ENCODE data around the gene SELENOI. TPM values are rescaled to one million over a fixed set of nuclear protein-coding genes. Genes with fewer than 3 reads are reported as not detected.

SELENOI gene
- total and polyA plus RNA-seq, 12 donors, result 1.9 to 45.4 (median 18.7) TPM

- intact Hi-C loops (cut with DNase I), result no loop called here
- Histone ChIP-seq H3K27me3 (peaks cover 7% of the 10 kb centered on the region), H3K4me3 (no peak overlapping the region), H3K9me3 (replicated peaks in 1 of 3) (no peaks in the 10 kb centered on the region), H3K4me1 (replicated peaks in 1 of 2) (no peaks in the 10 kb centered on the region), H3K27ac (no peak overlapping the region), H3K36me3 (replicated peaks in 1 of 2) (no peaks in the 10 kb centered on the region)
- DNase-seq, result no peak
- 54 to 69% (median 65%) methylated on average over 9 of the region's 9 CpGs for WGBS, 4 donors
- TF ChIP-seq POLR2A (IDR thresholded peaks at IDR 0.05) (no peak), CTCF (IDR thresholded peaks at IDR 0.05) (no peak)
Measured at GRCh38 chr2:26407526-26407925, 61.6 kb downstream of the SELENOI start.

GRCh38 chr2:26409785-26410184, 63.8 kb downstream of the SELENOI start:
- no peaks in the 10 kb centered on the region for H3K36me3 ChIP-seq (replicated peaks in 1 of 2)
- H3K4me1 ChIP-seq (replicated peaks in 1 of 2), result no peaks in the 10 kb centered on the region
- no peaks in the 10 kb centered on the region for H3K9me3 ChIP-seq (replicated peaks in 1 of 3)
- no peak for TF ChIP-seq CTCF (IDR thresholded peaks at IDR 0.05)
- TF ChIP-seq POLR2A (IDR thresholded peaks at IDR 0.05), result no peak
- intact Hi-C loops (cut with DNase I), result no loop called here
- no peak overlapping the region for H3K27ac ChIP-seq
- no peak overlapping the region for H3K4me3 ChIP-seq
- 94 to 100% (median 96%) methylated on average over 1 of the region's 1 CpG for WGBS, 4 donors
- H3K27me3 ChIP-seq, result peaks cover 7% of the 10 kb centered on the region
- no peak for DNase-seq

GRCh38 chr2:26410764-26411243, 64.9 kb downstream of the SELENOI start:
- Histone ChIP-seq H3K27me3 (peaks cover 7% of the 10 kb centered on the region), H3K4me1 (replicated peaks in 1 of 2) (no peaks in the 10 kb centered on the region), H3K27ac (no peak overlapping the region), H3K4me3 (no peak overlapping the region), H3K36me3 (replicated peaks in 1 of 2) (no peaks in the 10 kb centered on the region), H3K9me3 (replicated peaks in 1 of 3) (no peaks in the 10 kb centered on the region)
- TF ChIP-seq POLR2A (IDR thresholded peaks at IDR 0.05) (no peak), CTCF (IDR thresholded peaks at IDR 0.05) (no peak)
- WGBS, 4 donors, result 85 to 91% (median 89%) methylated on average over 2 of the region's 2 CpGs
- DNase-seq, result no peak
- intact Hi-C loops (cut with DNase I), result no loop called here

GRCh38 chr2:26411419-26411818, 65.5 kb downstream of the SELENOI start:
- Histone ChIP-seq H3K27me3 (peaks cover 7% of the 10 kb centered on the region), H3K27ac (no peak overlapping the region), H3K4me1 (replicated peaks in 1 of 2) (no peaks in the 10 kb centered on the region), H3K9me3 (replicated peaks in 1 of 3) (no peaks in the 10 kb centered on the region), H3K4me3 (no peak overlapping the region), H3K36me3 (replicated peaks in 1 of 2) (no peaks in the 10 kb centered on the region)
- intact Hi-C loops (cut with DNase I), result no loop called here
- 88 to 91% (median 90%) methylated on average over 6 of the region's 6 CpGs for WGBS, 4 donors
- no peak for DNase-seq
- TF ChIP-seq POLR2A (IDR thresholded peaks at IDR 0.05) (no peak), CTCF (IDR thresholded peaks at IDR 0.05) (no peak)
